ENCODE data around the gene SUPT16H.
"Not testable (repeated sequence)": the region's sequence is repeated elsewhere in the genome, so short reads cannot be mapped to it uniquely, and the experiment has no call there.

DNA sequence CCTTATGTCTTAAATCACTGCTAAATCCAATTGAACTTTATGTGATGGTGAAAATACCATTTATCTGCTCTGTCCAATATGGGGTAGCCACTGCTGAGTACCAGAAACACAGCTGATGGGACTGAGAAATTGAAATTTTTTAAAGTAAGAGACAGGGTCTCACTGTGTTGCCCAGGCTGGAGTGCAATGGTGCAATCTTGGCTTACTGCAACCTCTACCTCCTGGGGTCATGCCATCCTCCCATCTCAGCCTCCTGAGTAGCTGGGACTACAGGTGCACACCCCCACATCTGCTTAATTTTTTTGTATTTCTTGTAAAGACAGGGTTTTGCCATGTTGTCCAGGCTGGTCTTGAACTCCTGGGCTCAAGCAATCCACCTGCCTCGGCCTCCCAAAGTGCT is 11.0 kb downstream of the SUPT16H start:
- TF ChIP-seq, protein P1, sequence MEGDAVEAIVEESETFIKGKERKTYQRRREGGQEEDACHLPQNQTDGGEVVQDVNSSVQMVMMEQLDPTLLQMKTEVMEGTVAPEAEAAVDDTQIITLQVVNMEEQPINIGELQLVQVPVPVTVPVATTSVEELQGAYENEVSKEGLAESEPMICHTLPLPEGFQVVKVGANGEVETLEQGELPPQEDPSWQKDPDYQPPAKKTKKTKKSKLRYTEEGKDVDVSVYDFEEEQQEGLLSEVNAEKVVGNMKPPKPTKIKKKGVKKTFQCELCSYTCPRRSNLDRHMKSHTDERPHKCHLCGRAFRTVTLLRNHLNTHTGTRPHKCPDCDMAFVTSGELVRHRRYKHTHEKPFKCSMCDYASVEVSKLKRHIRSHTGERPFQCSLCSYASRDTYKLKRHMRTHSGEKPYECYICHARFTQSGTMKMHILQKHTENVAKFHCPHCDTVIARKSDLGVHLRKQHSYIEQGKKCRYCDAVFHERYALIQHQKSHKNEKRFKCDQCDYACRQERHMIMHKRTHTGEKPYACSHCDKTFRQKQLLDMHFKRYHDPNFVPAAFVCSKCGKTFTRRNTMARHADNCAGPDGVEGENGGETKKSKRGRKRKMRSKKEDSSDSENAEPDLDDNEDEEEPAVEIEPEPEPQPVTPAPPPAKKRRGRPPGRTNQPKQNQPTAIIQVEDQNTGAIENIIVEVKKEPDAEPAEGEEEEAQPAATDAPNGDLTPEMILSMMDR (IDR thresholded peaks at IDR 0.05): not testable (repeated sequence)
- TF ChIP-seq, protein P2, sequence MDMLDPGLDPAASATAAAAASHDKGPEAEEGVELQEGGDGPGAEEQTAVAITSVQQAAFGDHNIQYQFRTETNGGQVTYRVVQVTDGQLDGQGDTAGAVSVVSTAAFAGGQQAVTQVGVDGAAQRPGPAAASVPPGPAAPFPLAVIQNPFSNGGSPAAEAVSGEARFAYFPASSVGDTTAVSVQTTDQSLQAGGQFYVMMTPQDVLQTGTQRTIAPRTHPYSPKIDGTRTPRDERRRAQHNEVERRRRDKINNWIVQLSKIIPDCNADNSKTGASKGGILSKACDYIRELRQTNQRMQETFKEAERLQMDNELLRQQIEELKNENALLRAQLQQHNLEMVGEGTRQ (IDR thresholded peaks at IDR 0.05): not testable (repeated sequence)
- TF ChIP-seq RAD21 (conservative IDR thresholded peaks at IDR 0.05 in 1 of 2, IDR thresholded peaks at IDR 0.05 in 1 of 2); RCOR1 (IDR thresholded peaks at IDR 0.05; ENCODE audit: low read depth, low read length); NFE2L2 (conservative IDR thresholded peaks at IDR 0.05; ENCODE audit: low read length); RNF2 (IDR thresholded peaks at IDR 0.05; ENCODE audit: borderline replicate concordance, low read depth); MYC (IDR thresholded peaks at IDR 0.05; ENCODE audit: borderline replicate concordance, low read length): not testable (repeated sequence)
- TF ChIP-seq, protein P3, sequence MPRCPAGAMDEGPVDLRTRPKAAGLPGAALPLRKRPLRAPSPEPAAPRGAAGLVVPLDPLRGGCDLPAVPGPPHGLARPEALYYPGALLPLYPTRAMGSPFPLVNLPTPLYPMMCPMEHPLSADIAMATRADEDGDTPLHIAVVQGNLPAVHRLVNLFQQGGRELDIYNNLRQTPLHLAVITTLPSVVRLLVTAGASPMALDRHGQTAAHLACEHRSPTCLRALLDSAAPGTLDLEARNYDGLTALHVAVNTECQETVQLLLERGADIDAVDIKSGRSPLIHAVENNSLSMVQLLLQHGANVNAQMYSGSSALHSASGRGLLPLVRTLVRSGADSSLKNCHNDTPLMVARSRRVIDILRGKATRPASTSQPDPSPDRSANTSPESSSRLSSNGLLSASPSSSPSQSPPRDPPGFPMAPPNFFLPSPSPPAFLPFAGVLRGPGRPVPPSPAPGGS (IDR thresholded peaks at IDR 0.05): not testable (repeated sequence)
- TF ChIP-seq, protein P4, sequence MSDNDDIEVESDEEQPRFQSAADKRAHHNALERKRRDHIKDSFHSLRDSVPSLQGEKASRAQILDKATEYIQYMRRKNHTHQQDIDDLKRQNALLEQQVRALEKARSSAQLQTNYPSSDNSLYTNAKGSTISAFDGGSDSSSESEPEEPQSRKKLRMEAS (IDR thresholded peaks at IDR 0.05): not testable (repeated sequence)
- TF ChIP-seq, protein P5, sequence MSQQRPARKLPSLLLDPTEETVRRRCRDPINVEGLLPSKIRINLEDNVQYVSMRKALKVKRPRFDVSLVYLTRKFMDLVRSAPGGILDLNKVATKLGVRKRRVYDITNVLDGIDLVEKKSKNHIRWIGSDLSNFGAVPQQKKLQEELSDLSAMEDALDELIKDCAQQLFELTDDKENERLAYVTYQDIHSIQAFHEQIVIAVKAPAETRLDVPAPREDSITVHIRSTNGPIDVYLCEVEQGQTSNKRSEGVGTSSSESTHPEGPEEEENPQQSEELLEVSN (IDR thresholded peaks at IDR 0.05; ENCODE audit: borderline replicate concordance, low read depth): not testable (repeated sequence)

Measured in A549 (cell line).